Stimulated activated naive CD8-positive, alpha-beta T cell treated with anti-CD3 and anti-CD28 coated beads, Interleukin-15, Interleukin-2, amounts not matched to agents 100 U/mL and 50 U/mL, for 24 hours (primary cell): Measurements from ENCODE around the gene DNAH1.
"Not testable (repeated sequence)": the region's sequence is repeated elsewhere in the genome, so short reads cannot be mapped to it uniquely, and the experiment has no call there.

ENCODE experiments used
- ATAC-seq: fragments of 150-1000 bp; cut with Tn5 transposase; one replicate; pipeline ENCODE4 v1.10.0; 2021
- DNase-seq: peaks from one replicate; pipeline ENCODE4 v3.0.0; 2021

DNAH1 gene

GRCh38 chr3:52315977-52316764, at the start of gene DNAH1:
Gene DNAH1 (plus strand): TSS chr3:52316319. CDS start chr3:52322443, 6,124 bp downstream.
- ATAC-seq (no peak), DNase-seq (no peak)

- DNase-seq (no peak), ATAC-seq (peak; percentile 68)
These were observed 48.1 kb upstream of the DNAH1 start for GRCh38 chr3:52268036-52268435.

GRCh38 chr3:52269776-52270175, 46.3 kb upstream of the DNAH1 start:
- DNase-seq (no peak), ATAC-seq (no peak)

- DNase-seq: no peak
- no peak for ATAC-seq
These were observed 45.8 kb upstream of the DNAH1 start for GRCh38 chr3:52270252-52270754.

GRCh38 chr3:52272172-52272571, 43.9 kb upstream of the DNAH1 start:
- DNase-seq, ATAC-seq: not testable (repeated sequence)

- DNase-seq: no peak
- ATAC-seq: peak; percentile 24
These were observed 43.3 kb upstream of the DNAH1 start for GRCh38 chr3:52272831-52273230.

GRCh38 chr3:52274781-52275180, 41.3 kb upstream of the DNAH1 start:
- DNase-seq, ATAC-seq: not testable (repeated sequence)

- ATAC-seq (peak; percentile 42), DNase-seq (peak; percentile 88)
These were observed 38.8 kb upstream of the DNAH1 start for GRCh38 chr3:52277071-52277964.

GRCh38 chr3:52277972-52278509, 38.1 kb upstream of the DNAH1 start:
- DNase-seq (no peak), ATAC-seq (peak; percentile 55)

- peak; percentile 83 for ATAC-seq
- DNase-seq: peak; percentile 100
These were observed 37.5 kb upstream of the DNAH1 start, which contains the start of gene WDR82 for GRCh38 chr3:52278510-52279069. Gene WDR82 (minus strand): TSS chr3:52278649. CDS start chr3:52278361, 288 bp downstream.

- DNase-seq: no peak
These were observed 36.5 kb upstream of the DNAH1 start for GRCh38 chr3:52279596-52279995.

GRCh38 chr3:52280050-52280461, 36.1 kb upstream of the DNAH1 start:
- no peak for DNase-seq
- ATAC-seq: no peak

More at GRCh38 chr3:52279596-52279995, 36.5 kb upstream of the DNAH1 start:
- ATAC-seq: no peak

- DNase-seq (no peak), ATAC-seq (no peak)
These were observed 33.9 kb upstream of the DNAH1 start for GRCh38 chr3:52281981-52282801.

- ATAC-seq (no peak), DNase-seq (no peak)
These were observed 32.8 kb upstream of the DNAH1 start for GRCh38 chr3:52283306-52283705.

GRCh38 chr3:52284051-52284450, 32.1 kb upstream of the DNAH1 start:
- not testable (repeated sequence) for DNase-seq, ATAC-seq

GRCh38 chr3:52286777-52287110, 29.4 kb upstream of the DNAH1 start:
- DNase-seq (no peak), ATAC-seq (no peak)

GRCh38 chr3:52288674-52289073, 27.4 kb upstream of the DNAH1 start:
- no peak for DNase-seq
- ATAC-seq: no peak

- DNase-seq (no peak), ATAC-seq (no peak)
These were observed 26.8 kb upstream of the DNAH1 start for GRCh38 chr3:52289338-52289746.

- ATAC-seq (no peak), DNase-seq (no peak)
These were observed 26.1 kb upstream of the DNAH1 start for GRCh38 chr3:52289747-52290595.
